PC-3 (cell line): ENCODE data around the gene TMEM38A. TPM values are rescaled to one million over a fixed set of nuclear protein-coding genes. Genes with fewer than 3 reads are reported as not detected.
"Not testable (repeated sequence)": the region's sequence is repeated elsewhere in the genome, so short reads cannot be mapped to it uniquely, and the experiment has no call there.

Experiments used
- ATAC-seq: fragments of 200-7000 bp; cut with Tn5 transposase; 2 replicates; pipeline ENCODE4 v1.9.1; 2020; ENCODE audit warnings: mild to moderate bottlenecking, moderate library complexity
- BruUV-seq: library from RNA; stranded (reverse); fragments of 400-500 nt; replicated peaks from 2 replicates; lab custom pipeline; 2021; lab: Mats Ljungman, UMichigan
- CTCF ChIA-PET: fragments of 300-600 bp; sonication (Branson Sonifier 250); formaldehyde crosslinking; loops from one replicate; lab custom pipeline; 2022; ENCODE audit warnings: antibody characterized with exemption; lab: Charles Lee
- POLR2A ChIA-PET: fragments of 300-600 bp; sonication (Branson Sonifier 250); formaldehyde crosslinking; loops from one replicate; lab custom pipeline; 2022; ENCODE audit warnings: antibody characterized with exemption; ENCODE audit not compliant: unreplicated experiment; lab: Charles Lee
- DNase-seq: peaks from one replicate; pipeline ENCODE4 v3.0.0-alpha.2; 2015
- H2AFZ ChIP-seq: fragments of 300-600 bp; sonication (generic); 2 replicates; pipeline ENCODE4 v1.6.0; 2016; ENCODE audit warnings: antibody characterized with exemption, low read length
- H3F3A ChIP-seq: fragments of 300-600 bp; sonication (generic); one replicate; pipeline ENCODE4 v1.6.0; 2017; ENCODE audit warnings: antibody characterized with exemption, low read length, control low read depth, mild to moderate bottlenecking; ENCODE audit not compliant: unreplicated experiment
- H3K27ac ChIP-seq: fragments of 300-600 bp; sonication (generic); 2 replicates; pipeline ENCODE4 v1.5.1; 2016; ENCODE audit warnings: mild to moderate bottlenecking, low read length
- H3K27me3 ChIP-seq: fragments of 300-600 bp; sonication (generic); 2 replicates; pipeline ENCODE4 v1.6.1; 2016; ENCODE audit warnings: low read length, mixed read lengths
- H3K36me3 ChIP-seq: fragments of 300-600 bp; sonication (generic); 2 replicates; pipeline ENCODE4 v1.6.1; 2016; ENCODE audit warnings: low read depth, mixed run types, low read length, mixed read lengths
- H3K4me1 ChIP-seq: fragments of 300-600 bp; sonication (generic); 2 replicates; pipeline ENCODE4 v1.5.1; 2016; ENCODE audit warnings: low read length; ENCODE audit not compliant: insufficient read depth
- H3K4me2 ChIP-seq: fragments of 300-600 bp; sonication (generic); 2 replicates; pipeline ENCODE4 v1.6.0; 2016; ENCODE audit warnings: low read length
- H3K4me3 ChIP-seq: fragments of 300-600 bp; sonication (generic); 2 replicates; pipeline ENCODE4 v1.5.1; 2016; ENCODE audit warnings: mild to moderate bottlenecking, low read length, mixed read lengths
- H3K79me2 ChIP-seq: fragments of 300-600 bp; sonication (generic); 2 replicates; pipeline ENCODE4 v1.6.1; 2017; ENCODE audit warnings: low read length, mixed read lengths
- H3K9ac ChIP-seq: fragments of 300-600 bp; sonication (generic); 2 replicates; pipeline ENCODE4 v1.6.0; 2016; ENCODE audit warnings: mild to moderate bottlenecking, low read length
- H3K9me2 ChIP-seq: fragments of 300-600 bp; sonication (generic); replicated peaks from 2 replicates; pipeline ENCODE4 v1.6.1; 2016; ENCODE audit warnings: mixed run types, low read length, mixed read lengths
- H3K9me3 ChIP-seq: fragments of 300-600 bp; sonication (generic); 2 replicates; pipeline ENCODE4 v1.6.1; 2016; ENCODE audit warnings: low read length, mixed read lengths
- H4K20me1 ChIP-seq: fragments of 300-600 bp; sonication (generic); 2 replicates; pipeline ENCODE4 v1.6.1; 2016; ENCODE audit warnings: low read length, mixed read lengths
- EZH2 ChIP-seq: fragments of 300-600 bp; sonication (generic); IDR thresholded peaks from one replicate; pipeline ENCODE4 v1.6.1; 2017; ENCODE audit warnings: antibody characterized with exemption, mild to moderate bottlenecking, low read length; ENCODE audit not compliant: unreplicated experiment
- EZH2phosphoT487 ChIP-seq: fragments of 300-600 bp; sonication (generic); IDR thresholded peaks from 2 replicates; pipeline ENCODE4 v1.6.1; 2018; ENCODE audit warnings: mild to moderate bottlenecking, antibody characterized with exemption, low read length, borderline replicate concordance
- intact Hi-C: fragments of 100-400 bp; cut with micrococcal nuclease; formaldehyde crosslinking; loops from 2 replicates; pipeline ENCODE4 v1.9.0; 2023
- total RNA-seq: library from RNA; depleted of rRNA; stranded (reverse); fragments of >200 nt; gene quantifications from 2 replicates; pipeline ENCODE4 v1.2.3, GENCODE V29; 2014
- TF ChIP-seq, protein P1 (sequence below): fragments of 300-600 bp; sonication (generic); conservative IDR thresholded peaks from 2 replicates; pipeline ENCODE4 v1.5.1; 2017; ENCODE audit warnings: antibody characterized with exemption, low read depth, mild to moderate bottlenecking, low read length

Gene TMEM38A
- total RNA-seq, 1 experiment from 2014 or later, result 11.0 TPM

DNA sequence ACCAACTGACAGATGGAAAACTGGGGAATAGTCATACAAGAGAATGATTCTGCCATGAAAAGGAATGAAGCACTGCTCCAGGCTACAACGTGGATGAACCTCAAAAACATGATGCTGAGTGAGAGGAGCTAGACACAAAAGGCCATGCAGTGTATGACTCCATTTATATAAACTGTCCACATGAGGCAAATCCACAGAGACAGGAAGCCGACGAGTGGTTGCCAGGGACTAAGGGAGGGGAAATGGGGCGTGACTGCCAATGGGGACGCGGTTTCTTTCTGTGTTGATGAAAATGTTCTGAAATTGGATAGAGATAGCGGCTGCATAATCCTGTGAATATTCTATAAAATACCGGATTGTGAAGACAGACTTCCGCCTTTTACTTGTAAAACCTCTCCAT is 11.2 kb upstream of the TMEM38A start:
- H3K9me3 ChIP-seq, result no peaks in the 10 kb centered on the region

DNA sequence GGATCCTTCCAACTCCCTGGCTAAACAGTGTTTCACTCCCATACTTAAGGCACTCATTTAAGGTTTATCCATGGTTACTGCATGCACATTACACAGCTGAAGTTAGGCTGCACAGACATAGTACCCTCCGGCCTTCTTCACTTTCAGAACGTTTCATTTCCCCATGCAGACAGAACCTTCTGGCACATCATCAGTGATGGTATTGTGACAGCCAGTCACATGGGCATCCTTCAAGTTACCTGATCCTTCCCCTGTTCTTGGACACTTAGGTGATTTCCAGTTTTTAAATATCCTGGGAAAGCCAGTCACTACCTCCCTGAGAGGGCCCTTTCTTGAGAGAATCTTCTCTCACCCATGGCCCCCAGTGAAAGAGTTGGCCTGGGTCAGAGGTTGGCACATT is 10.1 kb upstream of the TMEM38A start:
- H4K20me1 ChIP-seq, result no peaks in the 10 kb centered on the region
- no peaks in the 10 kb centered on the region for H3K4me1 ChIP-seq
- intact Hi-C loops, result no loop called here
- H3K4me3 ChIP-seq, result no peak overlapping the region
- no peak overlapping the region for H3K4me2 ChIP-seq
- H3K36me3 ChIP-seq, result peaks cover 49% of the 10 kb centered on the region
- H2AFZ ChIP-seq, result no peak overlapping the region
- H3K27me3 ChIP-seq, result no peaks in the 10 kb centered on the region
- BruUV-seq, result no TSS peak
- ATAC-seq, result no peak
- H3K9me3 ChIP-seq, result no peaks in the 10 kb centered on the region
- ChIA-PET POLR2A (no interaction called here), CTCF (no interaction called here)
- no peak overlapping the region for H3K9ac ChIP-seq
- H3K27ac ChIP-seq, result no peak overlapping the region
- peaks cover 16% of the 10 kb centered on the region for H3K79me2 ChIP-seq
- no peak for TF ChIP-seq EZH2
- TF ChIP-seq, protein P1, sequence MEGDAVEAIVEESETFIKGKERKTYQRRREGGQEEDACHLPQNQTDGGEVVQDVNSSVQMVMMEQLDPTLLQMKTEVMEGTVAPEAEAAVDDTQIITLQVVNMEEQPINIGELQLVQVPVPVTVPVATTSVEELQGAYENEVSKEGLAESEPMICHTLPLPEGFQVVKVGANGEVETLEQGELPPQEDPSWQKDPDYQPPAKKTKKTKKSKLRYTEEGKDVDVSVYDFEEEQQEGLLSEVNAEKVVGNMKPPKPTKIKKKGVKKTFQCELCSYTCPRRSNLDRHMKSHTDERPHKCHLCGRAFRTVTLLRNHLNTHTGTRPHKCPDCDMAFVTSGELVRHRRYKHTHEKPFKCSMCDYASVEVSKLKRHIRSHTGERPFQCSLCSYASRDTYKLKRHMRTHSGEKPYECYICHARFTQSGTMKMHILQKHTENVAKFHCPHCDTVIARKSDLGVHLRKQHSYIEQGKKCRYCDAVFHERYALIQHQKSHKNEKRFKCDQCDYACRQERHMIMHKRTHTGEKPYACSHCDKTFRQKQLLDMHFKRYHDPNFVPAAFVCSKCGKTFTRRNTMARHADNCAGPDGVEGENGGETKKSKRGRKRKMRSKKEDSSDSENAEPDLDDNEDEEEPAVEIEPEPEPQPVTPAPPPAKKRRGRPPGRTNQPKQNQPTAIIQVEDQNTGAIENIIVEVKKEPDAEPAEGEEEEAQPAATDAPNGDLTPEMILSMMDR, result no peak
- TF ChIP-seq EZH2phosphoT487, result no peak
- DNase-seq, result no peak
- no peaks in the 10 kb centered on the region for H3F3A ChIP-seq
- H3K9me2 ChIP-seq, result no peaks in the 10 kb centered on the region

More for the DNA sequence above, 11.2 kb upstream of the TMEM38A start:
- peaks cover 52% of the 10 kb centered on the region for H3K36me3 ChIP-seq
- H3F3A ChIP-seq, result no peaks in the 10 kb centered on the region
- no peaks in the 10 kb centered on the region for H3K9me2 ChIP-seq
- ChIA-PET CTCF (no interaction called here), POLR2A (no interaction called here)
- no peak for DNase-seq
- ATAC-seq, result no peak
- no peak for TF ChIP-seq EZH2phosphoT487
- H3K4me3 ChIP-seq, result no peak overlapping the region
- H3K27me3 ChIP-seq, result no peaks in the 10 kb centered on the region
- no peak overlapping the region for H3K27ac ChIP-seq
- H3K9ac ChIP-seq, result no peak overlapping the region
- no peaks in the 10 kb centered on the region for H3K4me1 ChIP-seq
- H3K4me2 ChIP-seq, result no peak overlapping the region
- no peaks in the 10 kb centered on the region for H4K20me1 ChIP-seq
- no peak overlapping the region for H2AFZ ChIP-seq
- no TSS peak for BruUV-seq
- intact Hi-C loops, result no loop called here
- H3K79me2 ChIP-seq, result peaks cover 18% of the 10 kb centered on the region; the same call in 1 of the 2 replicates

GRCh38 chr19:16651421-16652188 is 9.3 kb upstream of the TMEM38A start:
- DNase-seq, H4K20me1 ChIP-seq, H3F3A ChIP-seq, intact Hi-C loops, H3K4me2 ChIP-seq, H3K27ac ChIP-seq, CTCF ChIA-PET, H3K27me3 ChIP-seq, BruUV-seq, H3K9ac ChIP-seq, H3K4me1 ChIP-seq, POLR2A ChIA-PET, ATAC-seq, H3K9me3 ChIP-seq, H3K4me3 ChIP-seq, H2AFZ ChIP-seq, H3K9me2 ChIP-seq: not testable (repeated sequence)
- Histone ChIP-seq H3K79me2 (peaks cover 17% of the 10 kb centered on the region), H3K36me3 (peaks cover 51% of the 10 kb centered on the region)
